Measurements from ENCODE around the gene RGMA. TPM values are rescaled to one million over a fixed set of nuclear protein-coding genes. Genes with fewer than 3 reads are reported as not detected.

The RGMA gene
- total and polyA plus RNA-seq, 2 donors (not counting 3 experiments of a cell fraction or from before 2014, with no cell fraction given): 0.06 to 0.13 TPM

- POLR2A ChIA-PET: no interaction called here
- no peak for FAIRE-seq
- no peak for DNase-seq (ENCODE audit: low read depth, low spot score)
- intact Hi-C loops (cut with micrococcal nuclease) (no loop called here), dilution Hi-C loops (cut with MboI; ENCODE audit: extremely low pct_ligation_motif_present, low sequenced_read_pairs) (no loop called here)
- Histone ChIP-seq H3K36me3 (ENCODE audit: control insufficient read depth in 2 of 2, extremely low read depth in 1 of 2, insufficient read depth in 2 of 2, low read length in 2 of 2) (no peaks in the 10 kb centered on the region), H3K4me1 (ENCODE audit: control insufficient read depth, extremely low read depth, insufficient read depth, low read length) (peaks cover 3% of the 10 kb centered on the region), H3K9ac (replicated peaks; ENCODE audit: extremely low read depth, insufficient read depth, low read length) (no peak overlapping the region), H4K20me1 (replicated peaks; ENCODE audit: control insufficient read depth, extremely low read depth, insufficient read depth, low read length) (no peaks in the 10 kb centered on the region), H2AFZ (ENCODE audit: low read depth, low read length) (no peak overlapping the region), H3K27me3 (ENCODE audit: control insufficient read depth in 2 of 2, insufficient read depth in 2 of 2, low read length in 2 of 2) (peaks cover 20 to 26% of the 10 kb centered on the region in 2 experiments), H3K79me2 (ENCODE audit: control insufficient read depth, insufficient read depth, low read length) (no peaks in the 10 kb centered on the region), H3K27ac (ENCODE audit: insufficient read depth, low read depth, low read length) (no peak overlapping the region), H3K9me1 (replicated peaks; ENCODE audit: control insufficient read depth, extremely low read depth, insufficient read depth, low read length) (no peaks in the 10 kb centered on the region), H3K9me3 (replicated peaks; ENCODE audit: control insufficient read depth, insufficient read depth, low read length) (no peaks in the 10 kb centered on the region), H3K4me2 (ENCODE audit: insufficient read depth, low read length) (no peak overlapping the region), H3K4me3 (replicated peaks in 1 of 3; ENCODE audit: insufficient read depth in 1 of 3, low read depth in 1 of 3, low read length in 3 of 3) (no peak overlapping the region)
- CTCF ChIA-PET: interaction anchor here (2.3 kb wide), 1 partner anchor 13 kb away, joined by 9 read pairs; no protein-coding TSS in a partner anchor
- BruUV-seq (replicated peaks): no TSS peak
- TF ChIP-seq MYC (IDR thresholded peaks at IDR 0.05; ENCODE audit: low read depth, low read length): no peak
- TF ChIP-seq POLR2A (IDR thresholded peaks at IDR 0.05; ENCODE audit: low read depth, low read length): no peak
Measured at GRCh38 chr15:93074599-93074998, 14.4 kb downstream of the RGMA start.

GRCh38 chr15:93073465-93073952 is 15.5 kb downstream of the RGMA start:
- no peak overlapping the region for H2AFZ ChIP-seq (ENCODE audit: low read depth, low read length)
- H3K4me2 ChIP-seq (ENCODE audit: insufficient read depth, low read length): no peak overlapping the region

More at GRCh38 chr15:93073465-93073952, 15.5 kb downstream of the RGMA start:
- intact Hi-C loops (cut with micrococcal nuclease) (loop anchor here (2.0 kb wide), 1 partner anchor 43 kb away; no protein-coding TSS in a partner anchor), dilution Hi-C loops (cut with MboI; ENCODE audit: extremely low pct_ligation_motif_present, low sequenced_read_pairs) (no loop called here)
- no TSS peak for BruUV-seq (replicated peaks)
- FAIRE-seq (no peak), DNase-seq (ENCODE audit: low read depth, low spot score) (no peak)
- TF ChIP-seq FOS (IDR thresholded peaks at IDR 0.05; ENCODE audit: borderline replicate concordance, insufficient read depth, low read length) (no peak), GATA2 (IDR thresholded peaks at IDR 0.05; ENCODE audit: insufficient read depth, insufficient read length, low read depth, low read length) (no peak), JUN (IDR thresholded peaks at IDR 0.05; ENCODE audit: borderline replicate concordance, insufficient read depth, insufficient read length, low read depth) (no peak), CTCF (IDR thresholded peaks at IDR 0.05; ENCODE audit: extremely low read depth in 1 of 2, insufficient read depth in 1 of 2, low read depth in 1 of 2, low read length in 2 of 2) (no peak), MAX (IDR thresholded peaks at IDR 0.05; ENCODE audit: insufficient read depth, insufficient read length) (no peak), EZH2 (IDR thresholded peaks at IDR 0.05; ENCODE audit: borderline replicate concordance, low read depth, low read length, severe bottlenecking) (no peak), MYC (IDR thresholded peaks at IDR 0.05; ENCODE audit: low read depth, low read length) (no peak), POLR2AphosphoS5 (IDR thresholded peaks at IDR 0.05; ENCODE audit: insufficient read depth, low read depth, low read length) (no peak), POLR2A (IDR thresholded peaks at IDR 0.05; ENCODE audit: low read depth, low read length) (no peak)
- H3K4me3 ChIP-seq (replicated peaks in 1 of 3; ENCODE audit: insufficient read depth in 1 of 3, low read depth in 1 of 3, low read length in 3 of 3): no peak overlapping the region
- H3K4me1 ChIP-seq (ENCODE audit: control insufficient read depth, extremely low read depth, insufficient read depth, low read length): peaks cover 3% of the 10 kb centered on the region
- peaks cover 20 to 26% of the 10 kb centered on the region in 2 experiments for H3K27me3 ChIP-seq (ENCODE audit: control insufficient read depth in 2 of 2, insufficient read depth in 2 of 2, low read length in 2 of 2)
- H3K9me3 ChIP-seq (replicated peaks; ENCODE audit: control insufficient read depth, insufficient read depth, low read length): no peaks in the 10 kb centered on the region
- no peaks in the 10 kb centered on the region for H3K36me3 ChIP-seq (ENCODE audit: control insufficient read depth in 2 of 2, extremely low read depth in 1 of 2, insufficient read depth in 2 of 2, low read length in 2 of 2)
- no peaks in the 10 kb centered on the region for H4K20me1 ChIP-seq (replicated peaks; ENCODE audit: control insufficient read depth, extremely low read depth, insufficient read depth, low read length)
- no peaks in the 10 kb centered on the region for H3K79me2 ChIP-seq (ENCODE audit: control insufficient read depth, insufficient read depth, low read length)
- H3K27ac ChIP-seq (ENCODE audit: insufficient read depth, low read depth, low read length): no peak overlapping the region
- ChIA-PET POLR2A (no interaction called here), CTCF (interaction anchor here (0.6 to 2.3 kb wide), 3 partner anchors 14 to 376 kb away, joined by 3 to 9 read pairs (median 3); no protein-coding TSS in a partner anchor)
- no peaks in the 10 kb centered on the region for H3K9me1 ChIP-seq (replicated peaks; ENCODE audit: control insufficient read depth, extremely low read depth, insufficient read depth, low read length)
- H3K9ac ChIP-seq (replicated peaks; ENCODE audit: extremely low read depth, insufficient read depth, low read length): no peak overlapping the region
